Measurements from ENCODE around the gene ZNRF2. TPM values are rescaled to one million over a fixed set of nuclear protein-coding genes. Genes with fewer than 3 reads are reported as not detected.

ZNRF2 gene
- total RNA-seq, 1 donor from 2014 or later = 12.5 TPM

- no peak overlapping the region for H3K27ac Mint-ChIP-seq
- H3K27me3 Mint-ChIP-seq (ENCODE audit: low read depth) = no peaks in the 10 kb centered on the region
- no peak for DNase-seq (ENCODE audit: low spot score in 2 of 2, unreplicated experiment in 2 of 2)
- TF ChIP-seq, protein P1, sequence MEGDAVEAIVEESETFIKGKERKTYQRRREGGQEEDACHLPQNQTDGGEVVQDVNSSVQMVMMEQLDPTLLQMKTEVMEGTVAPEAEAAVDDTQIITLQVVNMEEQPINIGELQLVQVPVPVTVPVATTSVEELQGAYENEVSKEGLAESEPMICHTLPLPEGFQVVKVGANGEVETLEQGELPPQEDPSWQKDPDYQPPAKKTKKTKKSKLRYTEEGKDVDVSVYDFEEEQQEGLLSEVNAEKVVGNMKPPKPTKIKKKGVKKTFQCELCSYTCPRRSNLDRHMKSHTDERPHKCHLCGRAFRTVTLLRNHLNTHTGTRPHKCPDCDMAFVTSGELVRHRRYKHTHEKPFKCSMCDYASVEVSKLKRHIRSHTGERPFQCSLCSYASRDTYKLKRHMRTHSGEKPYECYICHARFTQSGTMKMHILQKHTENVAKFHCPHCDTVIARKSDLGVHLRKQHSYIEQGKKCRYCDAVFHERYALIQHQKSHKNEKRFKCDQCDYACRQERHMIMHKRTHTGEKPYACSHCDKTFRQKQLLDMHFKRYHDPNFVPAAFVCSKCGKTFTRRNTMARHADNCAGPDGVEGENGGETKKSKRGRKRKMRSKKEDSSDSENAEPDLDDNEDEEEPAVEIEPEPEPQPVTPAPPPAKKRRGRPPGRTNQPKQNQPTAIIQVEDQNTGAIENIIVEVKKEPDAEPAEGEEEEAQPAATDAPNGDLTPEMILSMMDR (IDR thresholded peaks at IDR 0.05; ENCODE audit: unreplicated experiment) = no peak
- H3K36me3 Mint-ChIP-seq = no peaks in the 10 kb centered on the region
- H3K4me3 Mint-ChIP-seq = no peak overlapping the region
- peaks cover 5% of the 10 kb centered on the region for H3K9me3 Mint-ChIP-seq
- H3K4me1 Mint-ChIP-seq = peaks cover 11% of the 10 kb centered on the region
These were observed 30.1 kb upstream of the ZNRF2 start for GRCh38 chr7:30254248-30254647.

DNA sequence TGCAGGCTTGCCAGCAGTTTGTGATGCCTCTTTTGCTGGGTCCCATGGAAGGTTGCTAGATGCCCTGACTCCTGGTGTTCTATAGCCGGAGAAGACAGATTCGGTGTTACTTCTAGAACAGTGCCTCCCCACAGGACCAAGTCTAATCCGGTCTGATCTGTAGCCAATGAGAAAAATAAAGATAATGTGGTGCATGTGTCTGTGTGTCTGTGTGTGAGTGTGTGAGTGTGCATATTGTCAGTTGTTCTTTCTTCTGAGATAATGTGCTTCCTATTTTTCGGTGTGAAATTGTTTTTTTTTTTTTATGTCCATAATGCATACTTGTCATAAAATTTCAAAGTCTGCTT lies 29.7 kb upstream of the ZNRF2 start:
- Mint-ChIP-seq H3K4me1 (peaks cover 11% of the 10 kb centered on the region), H3K9me3 (peaks cover 5% of the 10 kb centered on the region), H3K36me3 (no peaks in the 10 kb centered on the region), H3K27me3 (ENCODE audit: low read depth) (no peaks in the 10 kb centered on the region), H3K27ac (no peak overlapping the region), H3K4me3 (no peak overlapping the region)
- DNase-seq (ENCODE audit: low spot score in 2 of 2, unreplicated experiment in 2 of 2) = no peak
- TF ChIP-seq, protein P1 (IDR thresholded peaks at IDR 0.05; ENCODE audit: unreplicated experiment) = no peak

GRCh38 chr7:30255064-30255769 lies 29.2 kb upstream of the ZNRF2 start:
- Mint-ChIP-seq H3K27ac (no peak overlapping the region), H3K4me1 (peaks cover 11% of the 10 kb centered on the region), H3K27me3 (ENCODE audit: low read depth) (no peaks in the 10 kb centered on the region), H3K36me3 (no peaks in the 10 kb centered on the region), H3K9me3 (peaks cover 5% of the 10 kb centered on the region), H3K4me3 (no peak overlapping the region)
- TF ChIP-seq, protein P1 (IDR thresholded peaks at IDR 0.05; ENCODE audit: unreplicated experiment) = no peak
- DNase-seq (ENCODE audit: low spot score in 2 of 2, unreplicated experiment in 2 of 2) = no peak

GRCh38 chr7:30256349-30256858 lies 28.0 kb upstream of the ZNRF2 start:
- no peak for DNase-seq (ENCODE audit: low spot score in 2 of 2, unreplicated experiment in 2 of 2)
- peaks cover 5% of the 10 kb centered on the region for H3K9me3 Mint-ChIP-seq
- H3K27me3 Mint-ChIP-seq (ENCODE audit: low read depth) = no peaks in the 10 kb centered on the region
- TF ChIP-seq, protein P1 (IDR thresholded peaks at IDR 0.05; ENCODE audit: unreplicated experiment) = no peak
- peaks cover 11% of the 10 kb centered on the region for H3K4me1 Mint-ChIP-seq
- H3K27ac Mint-ChIP-seq = no peak overlapping the region
- H3K4me3 Mint-ChIP-seq = no peak overlapping the region
- H3K36me3 Mint-ChIP-seq = no peaks in the 10 kb centered on the region

DNA sequence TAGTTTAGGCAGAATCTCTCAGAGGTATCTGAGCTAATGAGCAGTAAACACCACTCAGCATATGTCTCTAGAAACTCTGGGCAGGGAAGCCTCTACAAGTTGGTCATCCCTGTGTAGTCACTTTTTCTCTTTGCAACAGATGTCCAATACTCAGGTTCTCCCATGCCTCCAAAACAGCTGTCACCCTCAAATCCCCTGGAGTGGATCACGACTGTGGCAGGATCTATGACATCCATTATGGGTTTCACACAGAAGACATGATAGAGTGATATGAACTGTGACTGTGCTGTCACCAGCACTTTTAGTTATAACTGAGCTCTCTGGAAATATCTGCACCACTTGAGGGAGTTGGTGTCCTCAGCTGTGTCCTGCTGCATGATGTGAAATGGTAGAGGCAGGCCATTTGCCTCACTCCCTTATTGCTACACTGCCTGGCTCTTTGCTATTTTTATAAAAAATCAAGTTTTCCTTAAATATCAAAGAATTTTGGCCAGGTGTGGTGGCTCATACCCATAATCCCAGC lies 24.1 kb upstream of the ZNRF2 start:
- no peaks in the 10 kb centered on the region for H3K36me3 Mint-ChIP-seq
- TF ChIP-seq, protein P1 (IDR thresholded peaks at IDR 0.05; ENCODE audit: unreplicated experiment) = no peak
- no peak for DNase-seq (ENCODE audit: low spot score in 2 of 2, unreplicated experiment in 2 of 2)
- H3K27me3 Mint-ChIP-seq (ENCODE audit: low read depth) = no peaks in the 10 kb centered on the region
- H3K9me3 Mint-ChIP-seq = peaks cover 5% of the 10 kb centered on the region
- no peaks in the 10 kb centered on the region for H3K4me1 Mint-ChIP-seq
- no peak overlapping the region for H3K27ac Mint-ChIP-seq
- H3K4me3 Mint-ChIP-seq = no peak overlapping the region
